ENCODE measurements around the gene DNLZ.

DNLZ gene

DNA sequence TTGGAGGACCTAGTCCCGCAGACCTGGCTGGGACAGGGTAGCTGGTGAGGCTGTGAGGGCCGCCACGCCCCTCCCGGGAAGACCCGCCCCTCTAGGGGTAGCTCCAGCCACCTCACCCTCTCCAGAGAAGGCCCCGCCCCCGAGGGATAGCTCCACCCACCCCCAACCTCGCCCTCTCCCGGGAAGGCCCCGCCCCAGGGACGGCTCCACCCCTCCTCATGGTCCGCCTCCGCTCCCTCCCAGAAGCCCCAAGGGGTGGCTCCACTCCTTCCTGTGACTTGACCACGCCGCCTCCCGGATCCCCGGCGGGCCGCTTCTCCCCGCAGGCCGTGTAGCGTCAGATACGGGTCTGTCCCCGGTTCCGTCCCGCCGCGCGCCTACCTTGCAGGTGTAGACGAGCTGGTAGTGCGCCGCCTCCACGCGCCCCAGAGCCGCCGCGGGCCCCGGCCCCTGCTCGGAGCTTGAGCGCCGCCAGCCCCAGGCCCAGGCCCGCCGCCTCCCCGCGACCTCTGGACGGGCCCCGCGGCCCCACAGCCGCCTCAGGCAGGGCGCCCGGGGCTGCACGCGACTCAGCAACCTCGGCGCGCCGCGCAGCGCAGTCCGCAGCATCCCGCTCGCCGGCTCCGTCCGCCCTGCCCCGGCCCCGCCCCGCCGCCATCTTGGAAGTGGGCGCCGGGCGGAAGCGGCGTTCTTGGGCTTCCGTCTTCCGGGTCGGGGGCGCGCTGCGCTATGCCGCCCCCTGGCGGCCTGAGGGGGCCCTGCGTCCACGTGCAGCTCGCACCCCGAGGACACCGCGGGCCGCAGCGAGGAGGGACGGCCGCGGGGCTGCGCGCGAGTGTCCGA, at the start of gene DNLZ:
Gene DNLZ, minus strand, starts transcription at position 639 of the 843 bp plus-strand sequence. Its CDS starts 30 bp downstream, at position 609.
- H3K4me2 ChIP-seq (ENCODE audit: low read depth, low read length, poor library complexity, severe bottlenecking): peak within 1 kb of the TSS; percentile 65
- H3K79me2 ChIP-seq (ENCODE audit: insufficient read depth, low read length): no peaks in the 10 kb centered on the region
- no peaks in the 10 kb centered on the region for H3K27me3 ChIP-seq (ENCODE audit: low read length)
- no peaks in the 10 kb centered on the region for H3K36me3 ChIP-seq (ENCODE audit: low read length)
- no peak within 1 kb of the TSS for H2AFZ ChIP-seq (ENCODE audit: low read depth, low read length, severe bottlenecking)
- H3K9me3 ChIP-seq (ENCODE audit: insufficient read depth, low read length): no peaks in the 10 kb centered on the region
- TF ChIP-seq, protein P1, sequence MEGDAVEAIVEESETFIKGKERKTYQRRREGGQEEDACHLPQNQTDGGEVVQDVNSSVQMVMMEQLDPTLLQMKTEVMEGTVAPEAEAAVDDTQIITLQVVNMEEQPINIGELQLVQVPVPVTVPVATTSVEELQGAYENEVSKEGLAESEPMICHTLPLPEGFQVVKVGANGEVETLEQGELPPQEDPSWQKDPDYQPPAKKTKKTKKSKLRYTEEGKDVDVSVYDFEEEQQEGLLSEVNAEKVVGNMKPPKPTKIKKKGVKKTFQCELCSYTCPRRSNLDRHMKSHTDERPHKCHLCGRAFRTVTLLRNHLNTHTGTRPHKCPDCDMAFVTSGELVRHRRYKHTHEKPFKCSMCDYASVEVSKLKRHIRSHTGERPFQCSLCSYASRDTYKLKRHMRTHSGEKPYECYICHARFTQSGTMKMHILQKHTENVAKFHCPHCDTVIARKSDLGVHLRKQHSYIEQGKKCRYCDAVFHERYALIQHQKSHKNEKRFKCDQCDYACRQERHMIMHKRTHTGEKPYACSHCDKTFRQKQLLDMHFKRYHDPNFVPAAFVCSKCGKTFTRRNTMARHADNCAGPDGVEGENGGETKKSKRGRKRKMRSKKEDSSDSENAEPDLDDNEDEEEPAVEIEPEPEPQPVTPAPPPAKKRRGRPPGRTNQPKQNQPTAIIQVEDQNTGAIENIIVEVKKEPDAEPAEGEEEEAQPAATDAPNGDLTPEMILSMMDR (IDR thresholded peaks at IDR 0.05; ENCODE audit: insufficient read depth, low read length, poor library complexity, severe bottlenecking): peak; percentile 74
- TF ChIP-seq EZH2phosphoT487 (conservative IDR thresholded peaks at IDR 0.05; ENCODE audit: low read length): no peak
- peak within 1 kb of the TSS; percentile 88 for H3K9ac ChIP-seq (ENCODE audit: low read length)
- H3K9me2 ChIP-seq (replicated peaks; ENCODE audit: insufficient read depth, low read length): no peaks in the 10 kb centered on the region
- H4K20me1 ChIP-seq (ENCODE audit: low read depth, low read length): no peaks in the 10 kb centered on the region
- peak within 1 kb of the TSS; percentile 82 for H3K27ac ChIP-seq (ENCODE audit: low read depth, low read length)
- no peaks in the 10 kb centered on the region for H3F3A ChIP-seq (ENCODE audit: insufficient read depth)
- H3K4me3 ChIP-seq (ENCODE audit: insufficient read depth, low read length, poor library complexity, severe bottlenecking): peak within 1 kb of the TSS; percentile 84

DNA sequence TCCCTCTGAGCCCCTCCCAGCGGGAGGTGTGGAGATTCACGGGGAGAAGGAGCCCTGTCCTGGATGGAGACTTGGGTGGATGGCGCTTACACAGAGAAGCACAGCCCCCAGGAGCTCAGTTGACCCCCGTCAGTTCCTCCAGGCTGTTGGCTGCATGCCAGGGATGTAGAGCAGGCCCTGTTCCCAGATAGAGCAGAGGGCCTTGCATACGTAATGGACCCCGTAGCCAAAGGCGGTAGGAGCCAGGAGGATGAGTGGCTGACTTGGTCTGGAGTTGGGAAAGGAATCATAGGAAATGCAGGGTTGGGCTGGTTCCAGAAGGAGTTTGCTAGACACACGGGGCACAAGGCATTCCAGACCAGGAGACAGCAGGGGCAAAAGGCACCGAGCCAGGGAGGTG, 49.4 kb upstream of the DNLZ start:
- H4K20me1 ChIP-seq (ENCODE audit: low read depth, low read length): no peaks in the 10 kb centered on the region
- TF ChIP-seq, protein P1 (IDR thresholded peaks at IDR 0.05; ENCODE audit: insufficient read depth, low read length, poor library complexity, severe bottlenecking): no peak
- no peak for TF ChIP-seq EZH2phosphoT487 (conservative IDR thresholded peaks at IDR 0.05; ENCODE audit: low read length)
- H3K9ac ChIP-seq (ENCODE audit: low read length): no peak overlapping the region
- H3K9me2 ChIP-seq (replicated peaks; ENCODE audit: insufficient read depth, low read length): no peaks in the 10 kb centered on the region
- H3K27me3 ChIP-seq (ENCODE audit: low read length): no peaks in the 10 kb centered on the region
- H3K27ac ChIP-seq (ENCODE audit: low read depth, low read length): no peak overlapping the region
- H3K9me3 ChIP-seq (ENCODE audit: insufficient read depth, low read length): no peaks in the 10 kb centered on the region
- no peak overlapping the region for H3K4me3 ChIP-seq (ENCODE audit: insufficient read depth, low read length, poor library complexity, severe bottlenecking)
- H3K36me3 ChIP-seq (ENCODE audit: low read length): 0 out of 2 replicates have a peak, but pooled peaks cover 8% of the 10 kb centered on the region
- no peak overlapping the region for H2AFZ ChIP-seq (ENCODE audit: low read depth, low read length, severe bottlenecking)
- H3F3A ChIP-seq (ENCODE audit: insufficient read depth): no peaks in the 10 kb centered on the region
- peaks cover 44% of the 10 kb centered on the region for H3K79me2 ChIP-seq (ENCODE audit: insufficient read depth, low read length)
- no peak overlapping the region for H3K4me2 ChIP-seq (ENCODE audit: low read depth, low read length, poor library complexity, severe bottlenecking)

DNA sequence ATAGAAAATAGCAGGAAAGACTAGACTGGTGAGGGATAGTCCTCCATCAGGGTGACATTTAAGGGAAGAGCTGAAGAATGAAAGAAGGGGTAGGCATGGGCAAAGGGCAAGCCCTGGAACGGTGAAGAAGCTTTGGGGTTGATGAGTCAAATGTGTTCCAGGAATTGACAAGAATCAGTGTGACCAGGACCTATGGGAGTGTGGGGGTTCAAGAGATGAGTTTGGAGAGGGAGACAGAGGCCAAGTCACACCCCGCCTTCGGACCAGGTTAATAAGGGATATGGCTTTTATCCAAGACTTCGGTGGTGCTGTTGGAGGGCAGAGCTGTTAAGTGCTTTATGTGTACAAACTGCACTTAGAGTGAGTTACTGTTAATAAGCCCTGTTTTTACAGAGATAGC, 47.8 kb upstream of the DNLZ start:
- H3K27me3 ChIP-seq (ENCODE audit: low read length): no peaks in the 10 kb centered on the region
- H3K36me3 ChIP-seq (ENCODE audit: low read length): peaks cover 8% of the 10 kb centered on the region; the same call in 1 of the 2 replicates
- peak overlapping the region; percentile 94 for H3K9ac ChIP-seq (ENCODE audit: low read length)
- no peaks in the 10 kb centered on the region for H4K20me1 ChIP-seq (ENCODE audit: low read depth, low read length)
- peak overlapping the region; percentile 91 for H3K4me2 ChIP-seq (ENCODE audit: low read depth, low read length, poor library complexity, severe bottlenecking)
- peak overlapping the region; percentile 84 for H3K4me3 ChIP-seq (ENCODE audit: insufficient read depth, low read length, poor library complexity, severe bottlenecking)
- no peak overlapping the region for H2AFZ ChIP-seq (ENCODE audit: low read depth, low read length, severe bottlenecking)
- H3K27ac ChIP-seq (ENCODE audit: low read depth, low read length): no peak overlapping the region
- H3K79me2 ChIP-seq (ENCODE audit: insufficient read depth, low read length): peaks cover 44% of the 10 kb centered on the region
- no peaks in the 10 kb centered on the region for H3F3A ChIP-seq (ENCODE audit: insufficient read depth)
- H3K9me2 ChIP-seq (replicated peaks; ENCODE audit: insufficient read depth, low read length): no peaks in the 10 kb centered on the region
- no peak for TF ChIP-seq EZH2phosphoT487 (conservative IDR thresholded peaks at IDR 0.05; ENCODE audit: low read length)
- TF ChIP-seq, protein P1 (IDR thresholded peaks at IDR 0.05; ENCODE audit: insufficient read depth, low read length, poor library complexity, severe bottlenecking): no peak
- no peaks in the 10 kb centered on the region for H3K9me3 ChIP-seq (ENCODE audit: insufficient read depth, low read length)
